Activated T-helper 17 cell treated with anti-CD3 and anti-CD28 coated beads, Interleukin-2, amount 50 U/mL, for 72 hours (primary cell): Measurements from ENCODE around the gene MERTK. TPM values are rescaled to one million over a fixed set of nuclear protein-coding genes. Genes with fewer than 3 reads are reported as not detected.
"Not testable (repeated sequence)": the region's sequence is repeated elsewhere in the genome, so short reads cannot be mapped to it uniquely, and the experiment has no call there.

Experiments used
- ATAC-seq: fragments of 150-1000 bp; cut with Tn5 transposase; replicated peaks from 2 replicates; pipeline ENCODE4 v1.10.0; 2021; ENCODE audit warnings: mild to moderate bottlenecking, moderate library complexity
- H3K27ac Mint-ChIP-seq: one replicate; pipeline ENCODE4 v1.8.0; 2022; ENCODE audit warnings: mixed read lengths
- H3K27me3 Mint-ChIP-seq: one replicate; pipeline ENCODE4 v1.8.0; 2022; ENCODE audit warnings: mixed read lengths
- H3K36me3 Mint-ChIP-seq: one replicate; pipeline ENCODE4 v1.8.0; 2022; ENCODE audit warnings: low read depth, mild to moderate bottlenecking, mixed read lengths
- H3K4me1 Mint-ChIP-seq: one replicate; pipeline ENCODE4 v1.8.0; 2022; ENCODE audit warnings: mixed read lengths
- H3K4me3 Mint-ChIP-seq: one replicate; pipeline ENCODE4 v1.8.0; 2022; ENCODE audit warnings: mild to moderate bottlenecking, mixed read lengths
- H3K9me3 Mint-ChIP-seq: one replicate; pipeline ENCODE4 v1.8.0; 2022; ENCODE audit warnings: mixed read lengths
- total RNA-seq, 2 donors: library from RNA; stranded (reverse); gene quantifications; one replicate each; pipeline ENCODE4 v1.2.3, GENCODE V29; 2022

Gene MERTK
- total RNA-seq, 2 donors from 2014 or later, result 0.43 to 0.87 TPM

- no peaks in the 10 kb centered on the region for H3K9me3 Mint-ChIP-seq
- peak; percentile 73 for ATAC-seq
- H3K4me3 Mint-ChIP-seq, result peak overlapping the region; percentile 93
- peak overlapping the region; percentile 93 for H3K27ac Mint-ChIP-seq
- no peaks in the 10 kb centered on the region for H3K27me3 Mint-ChIP-seq
- H3K4me1 Mint-ChIP-seq, result peaks cover 23% of the 10 kb centered on the region
- peaks cover 21% of the 10 kb centered on the region for H3K36me3 Mint-ChIP-seq
Measured at GRCh38 chr2:112053917-112054846, 155.8 kb downstream of the MERTK start.

GRCh38 chr2:112054847-112055729, 156.7 kb downstream of the MERTK start, which contains the start of gene TMEM87B:
TMEM87B (plus strand) TSS chr2:112055269; CDS start chr2:112055592, 323 bp downstream.
- H3K27me3 Mint-ChIP-seq, result no peaks in the 10 kb centered on the region
- H3K9me3 Mint-ChIP-seq, result no peaks in the 10 kb centered on the region
- peaks cover 30% of the 10 kb centered on the region for H3K36me3 Mint-ChIP-seq
- H3K4me3 Mint-ChIP-seq, result peak within 1 kb of the TSS; percentile 93
- ATAC-seq, result peak; percentile 77
- peaks cover 26% of the 10 kb centered on the region for H3K4me1 Mint-ChIP-seq
- peak within 1 kb of the TSS; percentile 93 for H3K27ac Mint-ChIP-seq

DNA sequence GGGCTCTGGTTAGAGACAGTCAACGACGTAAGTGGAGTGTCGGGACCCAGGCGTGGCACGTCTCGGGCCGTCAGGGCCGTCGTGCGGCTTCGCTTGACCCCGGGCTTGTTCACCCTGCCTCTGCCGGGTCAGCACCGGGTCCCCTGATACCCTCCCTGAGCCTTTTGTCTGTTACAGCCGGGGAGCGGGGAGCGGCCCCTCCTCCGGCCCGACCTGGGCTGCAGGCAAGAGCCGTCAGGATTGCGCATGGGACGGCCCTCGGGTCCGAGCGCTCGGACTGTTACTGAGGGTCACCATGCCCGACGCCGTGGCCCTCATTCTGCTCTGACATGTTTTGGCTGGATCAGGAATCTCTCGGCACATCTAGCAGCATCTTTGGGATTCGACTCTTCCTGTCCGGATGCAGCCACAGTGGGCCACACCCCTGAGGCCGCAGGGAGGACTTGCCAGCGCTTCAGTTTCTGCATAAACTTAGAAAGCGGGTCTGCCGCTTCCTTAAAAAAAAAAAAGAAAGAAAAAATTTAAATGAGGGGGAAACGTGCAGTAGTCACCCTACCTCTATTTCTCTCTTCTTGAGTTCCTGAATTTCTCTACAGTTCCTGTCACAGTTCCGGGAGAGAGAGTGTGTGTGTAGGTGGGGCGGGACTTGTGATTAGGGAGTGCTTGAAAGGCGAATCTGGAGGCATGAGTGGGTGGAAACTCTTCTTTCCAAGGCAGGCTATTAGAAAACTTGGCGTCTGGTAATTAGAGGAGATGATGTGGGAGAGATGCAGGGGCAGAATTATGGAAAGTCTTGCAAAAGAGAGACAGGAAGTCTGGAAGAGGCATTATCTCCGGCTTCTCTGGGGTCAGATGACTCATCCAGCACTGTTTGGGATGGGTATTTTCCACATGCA, 157.6 kb downstream of the MERTK start:
- peaks cover 37% of the 10 kb centered on the region for H3K36me3 Mint-ChIP-seq
- no peaks in the 10 kb centered on the region for H3K27me3 Mint-ChIP-seq
- ATAC-seq, result no peak
- peak overlapping the region; percentile 89 for H3K27ac Mint-ChIP-seq
- H3K4me3 Mint-ChIP-seq, result peak overlapping the region; percentile 93
- H3K9me3 Mint-ChIP-seq, result no peaks in the 10 kb centered on the region
- peaks cover 26% of the 10 kb centered on the region for H3K4me1 Mint-ChIP-seq

- H3K4me3 Mint-ChIP-seq, result peak overlapping the region; percentile 93
- H3K27me3 Mint-ChIP-seq, result no peaks in the 10 kb centered on the region
- no peaks in the 10 kb centered on the region for H3K9me3 Mint-ChIP-seq
- no peak for ATAC-seq
- H3K4me1 Mint-ChIP-seq, result peaks cover 29% of the 10 kb centered on the region
- H3K36me3 Mint-ChIP-seq, result peaks cover 43% of the 10 kb centered on the region
- peak overlapping the region; percentile 89 for H3K27ac Mint-ChIP-seq
Measured at GRCh38 chr2:112056626-112056987, 158.2 kb downstream of the MERTK start.

GRCh38 chr2:112059671-112060070, 161.3 kb downstream of the MERTK start:
- ATAC-seq, result no peak
- Mint-ChIP-seq H3K9me3 (peaks cover 8% of the 10 kb centered on the region), H3K4me1 (peaks cover 46% of the 10 kb centered on the region), H3K27me3 (no peaks in the 10 kb centered on the region), H3K27ac (peak overlapping the region; percentile 36), H3K36me3 (peaks cover 74% of the 10 kb centered on the region), H3K4me3 (no peak overlapping the region)

GRCh38 chr2:112061299-112061698, 162.9 kb downstream of the MERTK start:
- peak overlapping the region; percentile 89 for H3K27ac Mint-ChIP-seq
- peaks cover 8% of the 10 kb centered on the region for H3K9me3 Mint-ChIP-seq
- no peak for ATAC-seq
- H3K4me1 Mint-ChIP-seq, result peaks cover 52% of the 10 kb centered on the region
- H3K36me3 Mint-ChIP-seq, result peaks cover 85% of the 10 kb centered on the region
- H3K27me3 Mint-ChIP-seq, result no peaks in the 10 kb centered on the region
- H3K4me3 Mint-ChIP-seq, result peak overlapping the region; percentile 68

- H3K36me3 Mint-ChIP-seq, result peaks cover 87% of the 10 kb centered on the region
- peak overlapping the region; percentile 89 for H3K27ac Mint-ChIP-seq
- peak; percentile 66 for ATAC-seq
- peak overlapping the region; percentile 68 for H3K4me3 Mint-ChIP-seq
- H3K9me3 Mint-ChIP-seq, result peaks cover 8% of the 10 kb centered on the region
- peaks cover 52% of the 10 kb centered on the region for H3K4me1 Mint-ChIP-seq
- H3K27me3 Mint-ChIP-seq, result no peaks in the 10 kb centered on the region
Measured at GRCh38 chr2:112061840-112062239, 163.4 kb downstream of the MERTK start.

DNA sequence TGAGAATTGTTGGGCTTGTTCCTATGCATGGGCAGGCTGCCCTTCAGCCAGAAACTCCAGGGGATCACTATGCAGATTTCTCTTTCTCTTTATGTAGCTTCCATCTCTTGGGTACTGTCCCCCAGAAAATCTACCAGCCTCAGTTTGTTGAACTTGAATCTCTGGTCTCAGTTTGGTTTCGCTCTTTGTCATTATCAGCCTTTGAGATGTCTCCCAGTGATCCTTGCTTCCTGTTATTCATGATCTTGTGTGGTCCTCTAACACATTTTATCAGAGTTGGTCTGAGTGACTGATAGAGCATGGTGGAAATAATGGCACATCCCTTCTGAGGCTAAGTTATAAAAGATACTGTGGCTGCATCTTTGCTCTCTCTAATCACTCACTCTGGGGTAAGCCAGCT, 164.5 kb downstream of the MERTK start:
- peaks cover 97% of the 10 kb centered on the region for H3K36me3 Mint-ChIP-seq
- H3K27ac Mint-ChIP-seq, result peak overlapping the region; percentile 89
- peak overlapping the region; percentile 68 for H3K4me3 Mint-ChIP-seq
- H3K9me3 Mint-ChIP-seq, result peaks cover 8% of the 10 kb centered on the region
- H3K4me1 Mint-ChIP-seq, result peaks cover 56% of the 10 kb centered on the region
- peak; percentile 84 for ATAC-seq
- H3K27me3 Mint-ChIP-seq, result no peaks in the 10 kb centered on the region

- Mint-ChIP-seq H3K27me3 (no peaks in the 10 kb centered on the region), H3K27ac (peak overlapping the region; percentile 83), H3K4me1 (peaks cover 47% of the 10 kb centered on the region), H3K36me3 (peaks cover 97% of the 10 kb centered on the region), H3K4me3 (peak overlapping the region; percentile 59), H3K9me3 (peaks cover 12% of the 10 kb centered on the region)
- ATAC-seq, result no peak
Measured at GRCh38 chr2:112065486-112065885, 167.1 kb downstream of the MERTK start.

- Mint-ChIP-seq H3K36me3 (peaks cover 99% of the 10 kb centered on the region), H3K4me3 (peak overlapping the region; percentile 59), H3K4me1 (peaks cover 47% of the 10 kb centered on the region), H3K9me3 (peaks cover 12% of the 10 kb centered on the region), H3K27me3 (no peaks in the 10 kb centered on the region), H3K27ac (peak overlapping the region; percentile 83)
- peak; percentile 40 for ATAC-seq
Measured at GRCh38 chr2:112065966-112066365, 167.6 kb downstream of the MERTK start.

GRCh38 chr2:112069794-112070193, 171.4 kb downstream of the MERTK start:
- not testable (repeated sequence) for H3K9me3 Mint-ChIP-seq, H3K27me3 Mint-ChIP-seq, H3K27ac Mint-ChIP-seq, ATAC-seq, H3K4me3 Mint-ChIP-seq
- Mint-ChIP-seq H3K36me3 (peaks cover 99% of the 10 kb centered on the region), H3K4me1 (peaks cover 51% of the 10 kb centered on the region)

DNA sequence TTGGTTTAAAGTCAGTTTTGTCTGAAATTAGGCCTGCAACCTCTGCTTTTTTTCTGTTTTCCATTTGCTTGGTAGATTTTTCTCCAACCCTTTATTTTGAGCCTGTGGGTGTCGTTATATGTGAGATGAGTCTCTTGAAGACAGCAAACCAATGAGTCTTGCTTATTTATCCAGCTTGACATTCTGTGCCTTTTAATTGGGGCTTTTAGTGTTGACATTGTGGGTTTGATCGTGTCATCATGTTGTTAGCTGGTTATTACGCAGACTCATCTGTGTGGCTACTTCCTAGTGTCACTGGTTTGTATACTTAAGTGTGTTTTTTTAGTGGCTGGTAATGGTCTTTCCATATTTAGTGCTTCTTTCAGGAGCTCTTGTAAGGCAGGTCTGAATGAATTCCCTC, 175.5 kb downstream of the MERTK start:
- Mint-ChIP-seq H3K27ac (peak overlapping the region; percentile 44), H3K4me1 (peaks cover 48% of the 10 kb centered on the region), H3K9me3 (peaks cover 5% of the 10 kb centered on the region), H3K27me3 (no peaks in the 10 kb centered on the region), H3K4me3 (peak overlapping the region; percentile 38), H3K36me3 (peaks cover 96% of the 10 kb centered on the region)
- peak; percentile 65 for ATAC-seq

DNA sequence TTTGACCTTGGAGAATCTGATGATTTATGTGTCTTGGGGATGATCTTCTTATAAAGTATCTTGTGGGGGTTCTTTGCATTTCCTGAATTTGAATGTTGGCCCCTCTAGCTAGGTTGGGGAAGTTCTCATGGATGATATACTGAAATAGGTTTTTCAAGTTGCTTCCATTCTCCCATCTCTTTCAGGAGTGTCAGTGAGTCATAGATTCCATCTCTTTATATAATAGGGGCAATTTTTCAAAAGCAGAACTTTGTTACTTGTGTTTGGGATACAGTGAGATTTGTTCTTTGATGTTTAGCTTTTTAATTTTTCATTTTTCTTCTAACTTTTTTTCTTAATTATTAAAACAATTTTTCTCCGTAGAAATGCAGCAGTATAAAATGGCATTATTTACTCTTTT, 176.1 kb downstream of the MERTK start:
- H3K27ac Mint-ChIP-seq, result peak overlapping the region; percentile 44
- peaks cover 96% of the 10 kb centered on the region for H3K36me3 Mint-ChIP-seq

More for the DNA sequence above, 176.1 kb downstream of the MERTK start:
- Mint-ChIP-seq H3K9me3 (peaks cover under 1% of the 10 kb centered on the region), H3K27me3 (no peaks in the 10 kb centered on the region), H3K4me3 (peak overlapping the region; percentile 38), H3K4me1 (peaks cover 49% of the 10 kb centered on the region)
- ATAC-seq, result no peak
